Neural cell (in vitro differentiated cells): ENCODE data around the gene NUDT12.

Experiments used
- CTCF ChIP-seq: fragments of 450-650 bp; IDR thresholded peaks from 2 replicates; pipeline ENCODE4 v1.5.1; 2014; ENCODE audit warnings: antibody characterized with exemption, mild to moderate bottlenecking, moderate library complexity; ENCODE audit not compliant: poor library complexity, severe bottlenecking
- EP300 ChIP-seq: fragments of 450-650 bp; conservative IDR thresholded peaks from 2 replicates; pipeline ENCODE4 v1.6.1; 2014; ENCODE audit warnings: antibody characterized with exemption, mild to moderate bottlenecking, moderate library complexity; ENCODE audit not compliant: poor library complexity, severe bottlenecking
- EZH2 ChIP-seq: fragments of 200-600, 300-800 bp; shearing (Covaris generic), sonication (generic); IDR thresholded peaks from 2 replicates; pipeline ENCODE4 v1.6.1; 2014; ENCODE audit warnings: antibody characterized with exemption, low read length, borderline replicate concordance, mild to moderate bottlenecking; ENCODE audit not compliant: insufficient read depth, poor library complexity, severe bottlenecking
- POLR2AphosphoS5 ChIP-seq: IDR thresholded peaks from 2 replicates; pipeline ENCODE4 v1.6.1; 2012
- REST ChIP-seq: IDR thresholded peaks from 2 replicates; pipeline ENCODE4 v1.6.1; 2012; ENCODE audit warnings: borderline replicate concordance

GRCh38 chr5:103532086-103532734 is 30.4 kb downstream of the NUDT12 start:
- TF ChIP-seq CTCF (no peak), EP300 (no peak), EZH2 (no peak), POLR2AphosphoS5 (no peak), REST (no peak)
